Stimulated activated naive CD4-positive, alpha-beta T cell treated with Interleukin-2 at 50 U/mL for 16 hours (primary cell): ENCODE data around the gene FNDC10.

Experiments
- DNase-seq: peaks from one replicate; lab custom pipeline; 2025; lab: John Stamatoyannopoulos, UW

FNDC10 gene

DNA sequence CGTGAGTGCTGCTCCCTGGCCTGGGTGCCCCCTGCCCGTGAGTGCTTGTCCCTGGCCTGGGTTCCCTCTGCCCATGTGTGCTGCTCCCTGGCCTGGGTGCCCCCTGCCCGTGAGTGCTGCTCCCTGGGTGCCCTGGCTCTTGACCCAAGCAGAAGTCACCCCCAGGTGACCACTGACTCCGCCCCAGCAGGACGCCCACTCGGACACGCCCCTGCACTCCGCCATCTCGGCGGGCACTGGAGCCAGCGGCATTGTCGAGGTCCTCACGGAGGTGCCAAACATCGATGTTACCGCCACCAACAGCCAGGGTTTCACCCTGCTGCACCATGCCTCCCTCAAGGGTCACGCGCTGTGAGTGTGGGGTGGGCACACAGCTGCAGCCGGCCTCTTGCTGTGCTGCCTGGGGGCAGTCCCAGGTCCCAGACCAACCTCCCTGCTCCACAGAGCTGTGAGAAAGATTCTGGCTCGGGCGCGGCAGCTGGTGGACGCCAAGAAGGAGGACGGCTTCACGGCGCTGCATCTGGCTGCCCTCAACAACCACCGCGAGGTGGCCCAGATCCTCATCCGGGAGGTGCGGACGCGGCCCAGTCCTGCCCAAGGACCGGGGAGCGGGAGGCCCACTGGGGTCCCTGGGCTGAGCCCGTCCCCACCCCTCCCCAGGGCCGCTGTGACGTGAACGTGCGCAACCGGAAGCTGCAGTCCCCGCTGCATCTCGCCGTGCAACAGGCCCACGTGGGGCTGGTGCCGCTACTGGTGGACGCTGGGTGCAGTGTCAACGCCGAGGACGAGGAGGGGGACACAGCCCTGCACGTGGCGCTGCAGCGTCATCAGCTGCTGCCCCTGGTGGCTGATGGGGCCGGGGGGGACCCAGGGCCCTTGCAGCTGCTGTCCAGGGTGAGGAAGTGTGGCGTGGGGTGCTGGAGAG lies 28.2 kb upstream of the FNDC10 start:
- no peak for DNase-seq

GRCh38 chr1:1627261-1627828 lies 27.4 kb upstream of the FNDC10 start:
- no peak for DNase-seq

GRCh38 chr1:1626207-1627141 lies 26.5 kb upstream of the FNDC10 start:
- DNase-seq = no peak

DNA sequence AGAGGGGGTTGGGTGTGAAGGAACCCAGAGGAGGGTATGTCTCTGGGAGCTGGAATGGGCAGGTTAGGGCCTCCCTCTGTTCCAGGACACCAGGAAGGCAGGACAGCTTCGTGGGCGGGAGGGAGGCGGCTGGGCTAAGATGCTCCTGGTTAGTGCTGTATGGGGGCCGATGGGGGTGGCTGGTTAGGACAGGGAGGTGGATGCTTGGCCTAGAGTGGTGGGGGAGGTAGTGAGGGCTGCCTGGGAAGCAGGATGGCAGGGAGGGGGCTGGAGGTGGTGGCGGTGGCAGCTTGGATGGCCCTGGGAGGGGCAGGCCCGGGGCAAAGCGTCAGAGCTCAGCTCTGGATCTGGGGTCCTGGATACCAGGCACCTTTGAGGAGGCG lies 25.9 kb upstream of the FNDC10 start:
- DNase-seq = no peak

- DNase-seq = no peak
Observed at GRCh38 chr1:1625404-1625775, 25.5 kb upstream of the FNDC10 start.

- no peak for DNase-seq
Observed at GRCh38 chr1:1624443-1625403, 24.8 kb upstream of the FNDC10 start.

DNA sequence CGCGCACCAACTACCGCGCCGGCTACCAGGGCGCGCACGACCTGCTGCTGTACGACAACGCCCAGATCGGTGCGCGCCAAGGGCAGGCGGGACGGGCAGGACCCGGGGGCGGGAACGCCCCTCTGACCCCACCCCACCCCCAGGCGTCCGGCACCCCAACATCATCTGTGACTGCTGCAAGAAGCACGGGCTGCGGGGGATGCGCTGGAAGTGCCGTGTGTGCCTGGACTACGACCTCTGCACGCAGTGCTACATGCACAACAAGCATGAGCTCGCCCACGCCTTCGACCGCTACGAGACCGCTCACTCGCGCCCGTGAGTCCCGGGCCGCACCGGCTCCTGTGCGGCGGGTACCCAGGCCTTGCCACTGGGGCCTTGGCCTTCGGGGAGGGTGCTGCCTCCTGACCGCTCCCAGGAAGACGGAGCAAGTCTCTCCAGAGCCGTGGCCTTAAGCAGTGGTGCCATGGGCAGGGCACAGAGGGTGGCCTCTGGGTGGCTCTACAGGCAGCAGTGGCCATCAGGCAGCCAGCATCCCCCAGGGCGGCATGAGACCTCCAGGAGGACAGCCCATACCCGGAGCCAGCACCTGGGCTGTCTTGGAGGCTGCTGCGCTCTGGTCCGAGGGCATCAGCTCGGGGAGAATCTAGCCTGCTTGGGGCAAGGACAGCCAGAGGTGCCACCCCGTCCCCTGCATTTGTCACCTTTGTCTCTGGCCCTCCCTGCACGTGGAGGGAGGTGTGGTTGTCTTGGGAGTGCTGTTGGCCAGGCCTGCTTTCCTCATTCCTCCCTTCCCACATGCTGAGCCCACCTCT lies 23.9 kb upstream of the FNDC10 start:
- no peak for DNase-seq

DNA sequence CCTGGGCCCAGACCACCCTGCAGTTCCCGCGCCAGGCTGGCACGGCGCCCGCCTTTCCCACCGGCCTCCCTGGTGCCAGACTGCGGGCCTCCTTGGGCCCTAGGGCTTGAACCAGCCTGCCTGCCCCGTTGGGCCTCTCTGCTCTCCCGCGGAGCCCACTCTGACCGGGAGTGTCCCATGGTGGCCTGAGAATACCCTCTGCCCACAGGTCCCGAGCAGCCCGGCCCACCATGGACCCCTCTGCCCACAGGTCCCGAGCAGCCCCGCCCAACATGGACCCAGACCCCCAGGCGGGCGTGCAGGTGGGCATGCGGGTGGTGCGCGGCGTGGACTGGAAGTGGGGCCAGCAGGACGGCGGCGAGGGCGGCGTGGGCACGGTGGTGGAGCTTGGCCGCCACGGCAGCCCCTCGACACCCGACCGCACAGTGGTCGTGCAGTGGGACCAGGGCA lies 23.3 kb upstream of the FNDC10 start:
- no peak for DNase-seq

DNA sequence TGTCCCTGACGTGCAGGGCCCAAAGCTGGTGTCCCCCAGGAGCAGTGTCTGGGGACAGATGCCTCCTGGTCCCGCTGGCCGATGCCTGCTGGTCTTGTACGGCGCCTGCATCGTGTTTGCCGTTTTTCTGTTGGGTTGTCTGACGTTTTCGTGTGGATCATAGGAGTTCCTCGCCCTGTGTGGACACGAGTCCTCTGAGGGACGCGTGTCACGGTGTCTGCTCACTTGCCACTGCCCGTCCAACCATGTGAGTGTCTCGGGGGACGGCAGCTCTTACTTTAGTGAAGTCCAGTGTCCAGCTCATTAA lies 22.8 kb upstream of the FNDC10 start:
- DNase-seq = no peak

DNA sequence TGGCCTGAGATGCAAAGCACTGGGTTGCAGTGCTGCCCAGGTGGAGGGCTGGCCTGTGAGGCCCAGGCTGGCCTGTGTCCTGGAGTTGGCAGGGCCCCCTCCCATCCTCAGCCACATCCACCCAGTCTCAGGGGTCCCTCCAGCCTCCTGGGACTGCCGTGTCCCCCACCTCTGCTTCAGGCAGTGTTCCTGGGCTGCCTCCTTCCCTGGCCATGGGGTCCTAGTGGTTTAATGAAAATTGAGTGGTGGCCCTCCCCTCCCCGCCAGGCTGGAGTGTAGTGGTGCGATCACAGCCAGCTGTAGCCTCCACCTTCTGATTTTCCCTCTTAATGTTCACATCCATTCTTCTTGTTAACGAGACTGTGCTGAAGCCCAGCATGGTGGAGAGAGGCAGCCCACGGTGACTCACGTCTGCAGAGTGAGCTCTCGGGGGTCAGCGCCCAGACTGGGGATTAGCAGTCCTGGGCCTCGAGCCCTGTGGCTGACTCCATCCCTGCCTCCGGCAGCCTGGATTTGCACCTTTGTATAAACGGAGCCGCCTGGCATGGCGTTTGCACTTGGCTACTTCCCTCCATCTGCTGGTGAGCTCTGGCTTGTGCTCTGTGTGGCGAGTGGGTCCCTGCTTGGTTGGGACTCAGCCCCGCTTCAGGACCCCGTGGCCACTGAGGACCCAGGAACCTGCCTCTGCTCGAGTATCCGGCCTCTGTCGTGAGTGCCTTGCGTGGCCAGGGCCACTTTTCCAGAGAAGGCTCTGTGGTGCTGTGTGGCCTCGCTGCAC lies 22.3 kb upstream of the FNDC10 start:
- no peak for DNase-seq

DNA sequence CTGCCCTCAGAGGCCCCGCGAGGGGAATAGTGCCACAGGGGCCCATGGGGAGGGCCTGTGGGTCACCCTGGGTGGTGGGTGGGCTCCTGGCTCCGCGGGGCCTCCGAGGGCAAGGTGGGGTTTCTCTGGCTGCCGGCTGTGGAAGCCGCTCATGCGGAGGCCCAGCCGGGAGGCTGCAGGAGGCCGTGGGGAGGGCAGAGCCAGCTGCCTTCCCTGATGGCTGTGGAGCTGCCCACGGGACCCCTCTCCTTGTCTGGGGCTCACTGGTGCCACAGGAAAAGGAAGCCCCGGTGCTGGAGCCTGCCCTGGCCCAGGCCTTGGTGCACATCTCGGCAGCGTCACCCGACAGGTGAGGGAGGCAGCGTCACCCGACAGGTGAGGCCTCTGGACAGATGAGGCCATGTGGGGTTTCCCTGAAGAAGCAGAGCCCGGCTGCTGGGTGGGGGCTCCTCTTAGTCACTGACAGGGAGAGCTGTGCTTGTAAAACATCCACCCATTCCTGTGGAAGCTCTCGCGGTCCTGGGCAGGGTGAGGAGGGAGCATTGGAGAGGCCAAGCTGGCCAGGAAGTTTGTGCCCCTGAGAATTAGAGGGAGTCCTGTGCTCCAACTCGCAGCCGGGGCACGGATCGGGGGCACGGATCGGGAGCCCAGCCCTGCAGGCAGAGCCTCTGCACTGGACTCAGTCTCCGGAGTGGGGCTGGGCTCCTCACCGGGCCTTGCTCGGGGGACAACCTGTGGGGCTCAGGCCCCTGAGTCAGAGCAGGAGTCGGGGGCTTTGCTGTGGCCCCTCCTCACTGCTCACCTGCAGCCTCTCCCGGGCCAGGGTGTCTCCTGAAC lies 21.5 kb upstream of the FNDC10 start:
- no peak for DNase-seq

- no peak for DNase-seq
Observed at GRCh38 chr1:1620433-1621139, 20.7 kb upstream of the FNDC10 start.

- DNase-seq = no peak
Observed at GRCh38 chr1:1619917-1620361, 20.0 kb upstream of the FNDC10 start.

- DNase-seq = no peak
Observed at GRCh38 chr1:1618396-1619068, 18.6 kb upstream of the FNDC10 start.

- no peak for DNase-seq
Observed at GRCh38 chr1:1617925-1618324, 18.0 kb upstream of the FNDC10 start.

DNA sequence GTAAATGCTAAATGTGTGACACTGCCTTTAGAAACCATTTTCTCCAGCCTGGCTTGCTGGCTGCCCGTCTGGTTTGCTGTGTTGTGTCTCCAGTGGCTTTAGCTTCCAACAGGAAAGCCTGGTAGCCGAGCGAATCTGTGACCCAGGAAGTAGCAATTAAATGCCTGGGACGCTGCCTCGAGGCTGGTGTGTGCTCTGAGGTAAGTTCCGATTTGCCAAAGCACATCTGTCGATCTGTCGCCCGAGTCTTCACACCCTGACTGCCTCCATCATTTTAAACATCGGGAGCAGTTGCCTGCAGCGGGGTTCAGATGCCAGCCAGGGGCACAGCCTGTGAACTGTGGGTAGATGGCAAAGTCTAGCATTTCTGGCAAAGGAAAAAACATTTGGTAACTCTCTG lies 17.6 kb upstream of the FNDC10 start:
- DNase-seq = no peak

DNA sequence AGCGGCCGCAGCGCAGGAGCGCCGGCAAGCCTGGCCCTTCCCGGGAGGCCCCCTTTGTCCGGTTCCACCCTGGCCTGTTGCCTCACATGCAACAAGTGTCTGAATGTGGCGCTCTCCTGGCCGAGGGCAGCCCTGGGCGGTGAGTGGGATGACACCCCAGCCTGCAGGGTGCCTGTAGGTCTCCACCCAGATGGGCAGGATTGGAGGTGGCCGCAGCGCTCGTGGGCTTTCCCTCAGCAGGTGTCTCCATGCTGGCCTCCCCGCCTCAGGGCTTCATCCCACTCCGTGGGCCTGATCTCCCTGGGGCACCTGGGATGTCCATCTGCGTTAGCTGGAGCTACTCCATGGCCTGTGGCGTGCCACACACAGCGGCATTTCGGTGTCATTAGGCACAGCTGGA lies 16.9 kb upstream of the FNDC10 start:
- no peak for DNase-seq
